SU-DHL-6 (cell line): ENCODE data around the gene ANKS1B.

Experiments used
- CTCF ChIP-seq: fragments of 200-600 bp; sonication (generic); IDR thresholded peaks from one replicate; pipeline ENCODE4 v1.5.1; 2017; ENCODE audit warnings: antibody characterized with exemption, mild to moderate bottlenecking, low read length, moderate library complexity; ENCODE audit not compliant: insufficient read depth, poor library complexity, severe bottlenecking
- EZH2phosphoT487 ChIP-seq: fragments of 200-600 bp; sonication (generic), shearing (Covaris generic); conservative IDR thresholded peaks from 2 replicates; pipeline ENCODE4 v1.6.1; 2018; ENCODE audit warnings: mild to moderate bottlenecking, antibody characterized with exemption, low read length, moderate library complexity, mixed read lengths

DNA sequence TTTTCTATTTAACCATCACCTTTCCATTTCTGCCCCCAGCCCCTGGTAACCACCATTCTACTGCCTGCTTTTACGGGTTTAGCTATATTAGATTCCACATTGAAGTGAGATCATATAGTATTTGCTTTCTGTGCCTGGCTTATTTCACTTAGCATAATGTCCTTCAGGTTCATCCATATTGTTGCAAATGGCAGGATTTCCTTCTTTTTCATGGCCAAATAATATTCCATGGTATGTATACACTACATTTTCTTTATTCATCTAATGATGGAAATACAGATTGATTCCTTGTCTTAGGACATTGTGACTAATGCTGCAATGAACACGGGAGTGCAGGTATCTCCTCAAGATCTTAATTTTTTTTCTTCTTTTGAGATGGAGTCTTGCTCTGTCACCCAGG lies 1137.5 kb downstream of the ANKS1B start:
- TF ChIP-seq CTCF (no peak), EZH2phosphoT487 (no peak)
